SKM-1 treated with dmso at 0.1 percent for 144 hours (cell line): Measurements from ENCODE around the gene DLG1.
A peak's percentile ranks its signal among the peaks of the same experiment; 100 is the strongest.

Experiments
- DNase-seq: peaks from one replicate; lab custom pipeline; 2025; ENCODE audit not compliant: unreplicated experiment; lab: John Stamatoyannopoulos, UW

The DLG1 gene

GRCh38 chr3:197183582-197183981 is 114.8 kb downstream of the DLG1 start:
- DNase-seq, result no peak

- DNase-seq, result peak; percentile 68
Measured at GRCh38 chr3:197181741-197182140, 116.7 kb downstream of the DLG1 start.

DNA sequence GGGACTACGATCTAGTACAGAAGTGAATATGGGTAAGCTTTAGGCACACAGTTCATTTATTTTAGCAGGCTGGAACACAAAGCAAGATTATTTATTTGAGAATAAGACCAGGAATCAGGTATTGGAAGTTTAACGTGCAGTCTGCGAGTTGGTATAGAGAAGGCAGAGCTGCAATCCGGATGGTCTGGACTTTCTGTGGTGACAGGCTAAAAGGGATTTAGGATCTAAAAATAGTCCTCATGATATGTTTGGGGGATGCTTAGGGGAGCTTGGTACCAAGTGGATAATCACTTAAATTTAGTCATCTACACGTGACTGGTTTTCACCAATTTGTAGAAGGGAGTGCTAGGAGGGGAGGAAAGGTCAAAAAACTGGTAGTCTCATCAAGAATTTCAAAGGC is 119.4 kb downstream of the DLG1 start:
- no peak for DNase-seq

GRCh38 chr3:197175503-197175902 is 122.9 kb downstream of the DLG1 start:
- no peak for DNase-seq

DNA sequence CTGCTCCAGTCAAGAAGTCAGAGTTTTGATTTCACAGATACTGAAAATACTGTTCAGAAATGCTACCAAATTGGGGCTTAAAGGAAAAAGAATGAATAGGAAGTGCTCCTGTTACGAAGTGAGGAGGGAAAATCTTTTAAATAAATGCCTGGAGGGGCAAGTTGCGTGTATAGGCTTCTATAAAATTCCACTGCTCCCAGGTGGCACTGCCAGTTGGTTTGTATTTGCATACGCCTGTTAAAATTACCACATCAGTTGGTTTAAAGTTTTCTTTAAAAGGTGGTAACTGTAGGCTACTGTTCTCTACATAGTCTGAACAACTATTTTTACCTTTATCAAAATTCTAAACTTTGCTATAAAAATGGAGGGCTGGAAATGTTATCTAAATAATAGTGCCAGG is 123.5 kb downstream of the DLG1 start:
- DNase-seq, result no peak

DNA sequence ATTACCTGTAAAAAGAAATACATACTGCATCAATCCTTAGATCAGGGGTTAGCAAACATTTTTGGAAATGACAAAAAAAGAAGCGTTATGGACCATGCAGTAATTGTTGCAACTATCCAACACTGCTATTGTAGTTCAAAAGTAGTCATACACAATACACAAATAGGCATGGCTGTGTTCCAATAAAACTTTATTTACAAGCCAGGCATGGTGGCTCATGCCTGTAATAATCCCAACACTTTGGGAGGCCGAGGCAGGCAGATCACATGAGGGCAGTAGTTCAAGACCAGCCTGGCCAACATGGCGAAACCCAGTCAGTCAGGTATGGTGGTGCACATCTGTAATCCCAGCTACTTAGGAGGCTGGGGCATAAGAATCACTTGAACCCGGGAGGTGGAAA is 124.8 kb downstream of the DLG1 start:
- no peak for DNase-seq

- no peak for DNase-seq
Measured at GRCh38 chr3:197171481-197172067, 126.8 kb downstream of the DLG1 start.

- no peak for DNase-seq
Measured at GRCh38 chr3:197169028-197169427, 129.4 kb downstream of the DLG1 start.

GRCh38 chr3:197168606-197169005 is 129.8 kb downstream of the DLG1 start:
- DNase-seq, result no peak

DNA sequence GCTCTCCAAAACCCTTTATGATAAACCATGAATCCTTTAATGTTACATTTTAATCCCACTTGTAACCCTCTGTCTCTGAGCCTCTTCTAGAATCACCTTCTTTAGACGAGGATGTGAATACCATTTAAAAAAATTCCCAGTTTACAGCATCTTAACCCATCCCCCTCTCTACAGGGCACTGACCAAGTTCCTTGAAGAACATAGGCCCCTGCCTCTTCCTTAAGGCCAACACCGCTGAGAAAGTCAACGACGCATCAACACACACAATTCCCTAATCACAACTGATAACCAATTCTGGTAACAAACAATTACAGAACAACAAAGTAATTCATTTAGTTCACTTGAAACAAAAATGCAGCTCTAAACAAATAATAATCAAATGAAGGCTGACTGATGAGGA is 130.3 kb downstream of the DLG1 start:
- DNase-seq, result no peak

- no peak for DNase-seq
Measured at GRCh38 chr3:197167549-197167948, 130.9 kb downstream of the DLG1 start.

DNA sequence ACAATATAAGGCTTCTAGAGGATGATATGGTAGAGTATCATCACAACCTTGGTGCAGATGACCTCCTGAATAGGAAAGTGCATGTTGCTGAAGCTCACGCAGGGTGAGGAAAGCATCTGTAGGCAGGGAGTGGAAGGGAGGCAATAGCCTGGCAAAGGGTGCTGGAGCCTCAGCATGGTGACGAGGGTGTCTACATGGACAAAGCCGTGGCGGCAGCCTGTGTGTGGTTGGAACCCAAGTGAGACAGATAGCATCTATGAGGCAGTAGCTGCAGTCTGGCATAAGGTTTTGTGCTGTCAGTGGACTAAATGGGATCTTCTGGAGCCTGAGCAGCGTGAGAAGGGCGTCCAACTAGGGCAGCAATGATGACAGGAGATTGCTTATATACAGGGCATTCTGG is 132.5 kb downstream of the DLG1 start:
- DNase-seq, result no peak

DNA sequence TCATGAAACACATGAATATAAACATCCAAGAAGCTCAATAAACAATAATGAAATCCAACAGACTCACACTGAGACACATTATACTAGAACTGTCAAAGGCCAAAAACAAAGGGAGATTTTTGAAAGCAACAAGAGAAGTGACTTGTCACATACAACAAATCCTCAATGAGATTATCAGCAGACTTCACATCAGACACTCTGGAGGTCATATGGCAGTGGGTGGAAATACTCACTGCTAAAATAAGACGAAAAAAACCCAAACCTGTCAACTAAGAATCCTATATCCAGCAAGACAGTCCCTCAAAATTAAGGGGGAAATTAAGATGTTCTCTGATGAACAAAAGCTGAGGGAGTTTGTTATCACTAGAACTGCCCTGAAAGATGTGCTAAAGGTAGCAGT is 143.4 kb downstream of the DLG1 start:
- DNase-seq, result no peak

- peak; percentile 31 for DNase-seq
Measured at GRCh38 chr3:197151580-197151979, 146.8 kb downstream of the DLG1 start.

- peak; percentile 78 for DNase-seq
Measured at GRCh38 chr3:197149528-197149927, 148.9 kb downstream of the DLG1 start.

GRCh38 chr3:197144188-197144587 is 154.2 kb downstream of the DLG1 start:
- no peak for DNase-seq

GRCh38 chr3:197139586-197139985 is 158.8 kb downstream of the DLG1 start:
- no peak for DNase-seq

- DNase-seq, result no peak
Measured at GRCh38 chr3:197137751-197138150, 160.7 kb downstream of the DLG1 start.

- DNase-seq, result no peak
Measured at GRCh38 chr3:197136744-197137143, 161.7 kb downstream of the DLG1 start.

DNA sequence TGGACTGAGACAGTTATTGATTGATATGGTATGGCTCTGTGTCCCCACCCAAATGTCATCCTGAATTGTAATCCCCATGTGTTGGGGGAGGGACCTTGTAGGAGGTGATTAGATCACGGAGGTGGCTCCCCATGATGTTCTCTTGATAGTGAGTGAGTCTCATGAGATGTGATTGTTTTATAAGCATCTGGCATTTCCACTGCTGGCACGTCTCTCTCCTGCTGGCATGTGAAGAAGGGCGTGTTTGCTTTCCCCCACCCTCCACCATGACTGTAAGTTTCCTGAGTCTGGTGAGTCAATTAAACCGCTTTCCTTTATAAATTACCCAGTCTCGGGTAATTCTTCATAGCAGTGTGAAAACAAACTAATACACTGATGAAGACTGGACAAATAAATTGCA is 163.2 kb downstream of the DLG1 start:
- no peak for DNase-seq

DNA sequence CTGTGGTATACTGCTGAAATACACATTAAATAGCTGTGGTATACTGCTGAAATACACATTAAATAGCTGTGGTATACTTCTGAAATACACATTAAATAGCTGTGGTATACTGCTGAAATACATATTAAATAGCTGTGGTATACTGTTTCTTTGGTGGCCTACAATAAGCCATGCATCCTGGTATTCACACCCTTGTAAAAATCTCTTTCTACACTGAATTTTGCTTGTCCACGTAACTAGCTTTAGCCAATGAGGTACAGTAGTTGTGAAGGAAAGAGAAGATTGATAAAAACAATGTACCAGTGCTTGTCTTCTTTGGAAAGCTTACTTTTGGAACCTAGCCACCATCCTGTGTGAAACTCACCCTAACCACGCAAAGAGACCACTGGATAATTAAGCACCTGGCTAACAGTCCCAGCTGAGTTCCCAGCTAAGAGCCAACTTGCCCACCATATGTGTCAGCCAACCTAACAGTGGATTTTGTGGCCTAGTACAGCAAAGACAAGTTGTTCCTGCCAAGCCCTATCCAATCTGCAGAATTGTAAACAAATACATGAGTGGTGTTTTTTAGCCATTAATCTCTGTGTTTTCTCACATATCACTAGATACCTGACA is 165.4 kb downstream of the DLG1 start:
- no peak for DNase-seq

DNA sequence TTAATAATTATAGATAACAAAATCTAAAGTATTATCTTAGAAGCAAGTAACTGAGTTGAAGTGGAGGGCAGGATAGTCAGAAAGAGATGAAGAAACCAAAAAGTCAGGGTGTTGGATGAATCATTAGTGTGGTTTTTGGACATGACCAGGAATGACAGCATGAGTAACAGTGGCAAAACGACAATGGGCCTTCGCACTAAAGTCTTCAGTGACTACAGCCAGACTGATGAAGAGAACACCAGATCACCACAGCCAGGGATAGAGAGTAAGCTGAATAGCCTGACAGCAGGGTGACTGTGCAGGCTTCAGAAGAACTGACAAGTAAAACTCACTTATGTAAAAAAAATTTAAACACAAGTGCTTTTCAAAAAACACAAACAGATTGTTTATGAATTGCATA is 172.8 kb downstream of the DLG1 start:
- DNase-seq, result no peak

GRCh38 chr3:197124713-197125112 is 173.7 kb downstream of the DLG1 start:
- DNase-seq, result no peak
